HepG2 (cell line): ENCODE data around the gene ZNF618. TPM values are rescaled to one million over a fixed set of nuclear protein-coding genes. Genes with fewer than 3 reads are reported as not detected.

Experiments used
- ATAC-seq: fragments of 200-7000 bp; cut with Tn5 transposase; 3 replicates; pipeline ENCODE4 v1.9.1; 2020; ENCODE audit warnings: mild to moderate bottlenecking, moderate library complexity
- BruUV-seq: library from RNA; stranded (reverse); fragments of 400-500 nt; replicated peaks from 2 replicates; lab custom pipeline; 2021; lab: Mats Ljungman, UMichigan
- CTCF ChIA-PET: fragments of 300-600 bp; formaldehyde crosslinking; extraction: SDS; loops from one replicate; lab custom pipeline; 2021; ENCODE audit warnings: low total read pairs, inconsistent platforms, low intra/inter-chr PET ratio; lab: Yijun Ruan, JAX
- POLR2A ChIA-PET: fragments of 350-600 bp; sonication (Branson Sonifier 250); formaldehyde crosslinking; loops from one replicate; lab custom pipeline; 2020; ENCODE audit warnings: antibody characterized with exemption, inconsistent platforms; lab: Yijun Ruan, JAX
- DNase-seq: peaks from one replicate; pipeline ENCODE4 v3.0.0-alpha.2; 2015; ENCODE audit warnings: low spot score
- FAIRE-seq: peaks from 3 replicates; lab custom pipeline; 2011; peaks lifted over from hg19 to GRCh38; lab: Jason Lieb, UNC
- H2AFZ ChIP-seq: one replicate; pipeline ENCODE4 v1.6.1; 2011; ENCODE audit warnings: low read length, inconsistent platforms
- H3K27ac ChIP-seq: fragments of 300-600 bp; 3 replicates; pipeline ENCODE4 v1.8.0; 2011; ENCODE audit warnings: mixed run types, mild to moderate bottlenecking, mixed read lengths, low read length, inconsistent platforms; ENCODE audit not compliant: insufficient read depth; ENCODE audit errors: extremely low read length
- H3K27me3 ChIP-seq, 2 experiments: fragments of 200-600 bp in 1 of 2; 2 replicates in 1 of 2; 3 replicates in 1 of 2; pipeline versions ENCODE4 v1.6.0 to v1.8.0; 2011; ENCODE audit warnings: low read length in 2 of 2, mild to moderate bottlenecking in 2 of 2, moderate library complexity in 2 of 2, inconsistent platforms in 1 of 2; ENCODE audit not compliant: insufficient read depth in 2 of 2, control insufficient read depth in 1 of 2
- H3K36me3 ChIP-seq, 2 experiments: fragments of 200-600 bp in 1 of 2; replicated peaks in 1 of 2; 2 replicates in 1 of 2; 3 replicates in 1 of 2; pipeline versions ENCODE4 v1.5.1 to v1.8.0; 2011; ENCODE audit warnings: low read length in 2 of 2, inconsistent platforms in 1 of 2; ENCODE audit not compliant: insufficient read depth in 2 of 2, control insufficient read depth in 1 of 2
- H3K4me1 ChIP-seq: 2 replicates; pipeline ENCODE4 v1.5.1; 2012; ENCODE audit warnings: low read length, inconsistent platforms; ENCODE audit not compliant: insufficient read depth
- H3K4me2 ChIP-seq: 2 replicates; pipeline ENCODE4 v1.6.0; 2011; ENCODE audit warnings: low read depth, low read length, inconsistent platforms
- H3K4me3 ChIP-seq, 3 experiments: fragments of 200-600 bp in 1 of 3; sonication (generic), shearing (Covaris generic) in 1 of 3; replicated peaks in 1 of 3; 2 replicates each; pipeline ENCODE4 v1.5.1; 2011 to 2016; ENCODE audit warnings: low read length in 3 of 3, inconsistent platforms in 2 of 3, low read depth in 2 of 3, mild to moderate bottlenecking in 2 of 3, control low read depth in 1 of 3, mixed read lengths in 1 of 3; ENCODE audit not compliant: insufficient read depth in 1 of 3
- H3K79me2 ChIP-seq: one replicate; pipeline ENCODE4 v1.6.1; 2011; ENCODE audit warnings: low read length, inconsistent platforms; ENCODE audit not compliant: insufficient read depth
- H3K9ac ChIP-seq: 2 replicates; pipeline ENCODE4 v1.6.0; 2011; ENCODE audit warnings: mild to moderate bottlenecking, low read depth, low read length, inconsistent platforms; ENCODE audit not compliant: insufficient read depth
- H3K9me3 ChIP-seq: 2 replicates; pipeline ENCODE4 v1.5.1; 2012; ENCODE audit warnings: mild to moderate bottlenecking, low read length
- H4K20me1 ChIP-seq: 2 replicates; pipeline ENCODE4 v1.6.0; 2011; ENCODE audit warnings: inconsistent platforms, mild to moderate bottlenecking, low read length, moderate library complexity; ENCODE audit not compliant: insufficient read depth
- BORCS8-MEF2B ChIP-seq: sonication (generic); formaldehyde crosslinking; IDR thresholded peaks from 2 replicates; pipeline ENCODE4 v1.8.0; 2022; ENCODE audit warnings: mild to moderate bottlenecking, missing genetic modification reagents
- CCAR2 ChIP-seq: fragments of 200-400 bp; formaldehyde crosslinking; optimal IDR thresholded peaks from 2 replicates; pipeline ENCODE3; 2018; ENCODE audit warnings: low read depth, mild to moderate bottlenecking, low read length, moderate library complexity
- CHD2 ChIP-seq: IDR thresholded peaks from 2 replicates; pipeline ENCODE4 v1.6.1; 2011; ENCODE audit warnings: low read depth, low read length, improper control_type of control experiment
- EP300 ChIP-seq, 3 experiments: sonication (generic) in 1 of 3; formaldehyde crosslinking in 1 of 3; IDR thresholded peaks; 2 replicates each; pipeline versions ENCODE4 v1.5.1 to v1.6.1; 2011 to 2020; ENCODE audit warnings: low read depth in 2 of 3, low read length in 2 of 3, borderline replicate concordance in 1 of 3, improper control_type of control experiment in 1 of 3, mild to moderate bottlenecking in 1 of 3, missing genetic modification reagents in 1 of 3, moderate library complexity in 1 of 3
- FOXK1 ChIP-seq: sonication (generic); formaldehyde crosslinking; IDR thresholded peaks from 2 replicates; pipeline ENCODE4 v1.4.0; 2020; ENCODE audit warnings: low read depth, missing genetic modification reagents, borderline replicate concordance
- KMT2A ChIP-seq: sonication (generic); formaldehyde crosslinking; IDR thresholded peaks from 2 replicates; pipeline ENCODE4 v1.4.0; 2020; ENCODE audit warnings: missing genetic modification reagents
- MIXL1 ChIP-seq: IDR thresholded peaks from 2 replicates; pipeline ENCODE4 v1.6.1; 2016
- RARG ChIP-seq: sonication (generic); formaldehyde crosslinking; IDR thresholded peaks from 2 replicates; pipeline ENCODE4 v1.4.0; 2020; ENCODE audit warnings: low read depth, mild to moderate bottlenecking, missing genetic modification reagents
- TFAP4 ChIP-seq: sonication (generic); IDR thresholded peaks from 2 replicates; pipeline ENCODE4 v1.6.1; 2016; ENCODE audit warnings: low read depth, borderline replicate concordance
- TOPORS ChIP-seq: sonication (generic); formaldehyde crosslinking; IDR thresholded peaks from 2 replicates; pipeline ENCODE4 v1.8.0; 2023; ENCODE audit warnings: mild to moderate bottlenecking, missing genetic modification reagents
- ZBTB1 ChIP-seq: sonication (generic); formaldehyde crosslinking; IDR thresholded peaks from 2 replicates; pipeline ENCODE4 v1.4.0; 2020; ENCODE audit warnings: missing genetic modification reagents, borderline replicate concordance
- ZBTB10 ChIP-seq: sonication (generic); formaldehyde crosslinking; IDR thresholded peaks from 2 replicates; pipeline ENCODE4 v1.4.0; 2020; ENCODE audit warnings: missing genetic modification reagents, borderline replicate concordance
- ZNF503 ChIP-seq: sonication (generic); formaldehyde crosslinking; IDR thresholded peaks from 2 replicates; pipeline ENCODE4 v1.4.0; 2020; ENCODE audit warnings: missing genetic modification reagents
- WGBS: methylation state at CpG from one replicate; pipeline ENCODE4 v1.1.6; 2017; ENCODE audit warnings: low lambda C conversion rate; 5-methylcytosine and 5-hydroxymethylcytosine counted together
- in situ Hi-C: cut with HindIII; loops from 2 replicates; pipeline ENCODE4 v1.10.0; 2017; ENCODE audit warnings: low pct_unique_long_range_greater_than_20kb; ENCODE audit not compliant: extremely low pct_ligation_motif_present
- intact Hi-C: fragments of 100-400 bp; cut with micrococcal nuclease; formaldehyde crosslinking; loops from one replicate; pipeline ENCODE4 v1.10.0; 2022; ENCODE audit not compliant: unreplicated experiment
- polyA plus RNA-seq, 8 experiments: library from polyadenylated mRNA; depleted of rRNA in 3 of 8; stranded (reverse) in 7 of 8; unstranded in 1 of 8; fragments of >200 nt; fragmentation: Illumina TruSeq in 4 of 8; extraction: Trizol in 4 of 8; gene quantifications; 2 replicates each; pipeline versions ENCODE4 v1.2.1 to v1.2.3, GENCODE V29; 2011 to 2016; ENCODE audit warnings: low read depth in 4 of 8, missing spikeins in 1 of 8, mixed read lengths in 1 of 8; ENCODE audit not compliant: insufficient read depth in 1 of 8
- total RNA-seq, 5 experiments: library from RNA; depleted of rRNA; stranded (reverse); fragments of >200 nt; fragmentation: Illumina TruSeq; extraction: Trizol; gene quantifications; 2 replicates each; pipeline ENCODE4 v1.2.3, GENCODE V29; 2016; ENCODE audit warnings: low read depth in 1 of 5

ZNF618 gene
- total and polyA plus RNA-seq, 2 of the 13 experiments (the other 11 are each of a cell fraction or from before 2014, with no cell fraction given), result 0.07 TPM

GRCh38 chr9:114026335-114026734 is 150.2 kb downstream of the ZNF618 start:
- FAIRE-seq (no peak), DNase-seq (no peak), ATAC-seq (no peak)
- POLR2A ChIA-PET, result no interaction called here
- BruUV-seq, result no TSS peak
- peaks cover 8% of the 10 kb centered on the region; the same call in 1 of the 2 replicates for H3K9me3 ChIP-seq
- WGBS, result 21% methylated on average over 2 of the region's 4 CpGs
- H3K79me2 ChIP-seq, result no peaks in the 10 kb centered on the region
- no peaks in the 10 kb centered on the region for H4K20me1 ChIP-seq
- in situ Hi-C loops, result loop anchor here (25.0 kb wide), 1 partner anchor 289 kb away; no protein-coding TSS in a partner anchor
- no peak overlapping the region for H3K9ac ChIP-seq
- CTCF ChIA-PET, result no interaction called here
- no peak overlapping the region for H2AFZ ChIP-seq
- no peak overlapping the region for H3K27ac ChIP-seq
- peaks cover 0 to 25% of the 10 kb centered on the region in 2 experiments; a peak in 1 of 5 replicates for H3K27me3 ChIP-seq
- H3K4me3 ChIP-seq, result no peak overlapping the region
- H3K4me2 ChIP-seq, result no peak overlapping the region
- no peaks in the 10 kb centered on the region for H3K36me3 ChIP-seq
- H3K4me1 ChIP-seq, result no peaks in the 10 kb centered on the region
- intact Hi-C loops, result loop anchor here (10.0 kb wide), 1 partner anchor 62 kb away; no protein-coding TSS in a partner anchor
- TF ChIP-seq ZBTB10 (no peak), CHD2 (no peak), ZBTB1 (no peak), CCAR2 (no peak), TFAP4 (no peak), EP300 (IDR thresholded peaks at IDR 0.05; ENCODE audit: low read depth in 2 of 2, low read length in 2 of 2) (no peak), EP300 (CRISPR knock-in tag; IDR thresholded peaks at IDR 0.05; ENCODE audit: borderline replicate concordance) (no peak), RARG (no peak), MIXL1 (CRISPR knock-in tag) (no peak), BORCS8-MEF2B (no peak), TOPORS (no peak), ZNF503 (no peak), KMT2A (CRISPR knock-in tag) (no peak), FOXK1 (CRISPR knock-in tag) (no peak)
